Hindlimb muscle (tissue), 1 donor: Measurements from ENCODE around the gene ZNF57. TPM values are rescaled to one million over a fixed set of nuclear protein-coding genes. Genes with fewer than 3 reads are reported as not detected.
"Not testable (repeated sequence)": the region's sequence is repeated elsewhere in the genome, so short reads cannot be mapped to it uniquely, and the experiment has no call there.

Source experiments
- DNase-seq: peaks from one replicate; pipeline ENCODE4 v3.0.0-alpha.2; 2013
- polyA plus RNA-seq: library from polyadenylated mRNA; unstranded; fragments of 120-200 nt; gene quantifications from one replicate; pipeline ENCODE4 v1.2.1, GENCODE V29; 2013; ENCODE audit not compliant: insufficient read length

Gene ZNF57
- polyA plus RNA-seq, 1 donor: 3.2 TPM

DNA sequence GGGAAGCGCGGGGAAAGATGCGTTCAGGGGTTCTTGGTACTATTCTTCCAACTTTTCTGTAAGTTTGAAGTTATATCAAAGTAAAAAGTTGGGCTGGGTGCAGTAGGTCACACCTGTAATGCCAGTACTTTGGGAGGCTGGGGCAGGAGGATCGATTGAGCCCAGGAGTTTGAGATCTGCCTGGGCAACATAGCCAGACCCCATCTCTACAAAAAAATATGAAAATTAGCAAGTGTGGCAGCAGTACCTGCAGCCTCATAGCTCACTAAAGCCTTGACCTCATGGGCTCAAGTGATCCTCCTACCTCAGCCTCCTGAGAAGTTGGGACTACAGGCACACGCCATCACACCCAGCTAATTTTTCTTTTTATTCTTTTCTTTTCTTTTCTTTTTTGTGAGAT is 56.4 kb downstream of the ZNF57 start:
- DNase-seq: no peak

DNA sequence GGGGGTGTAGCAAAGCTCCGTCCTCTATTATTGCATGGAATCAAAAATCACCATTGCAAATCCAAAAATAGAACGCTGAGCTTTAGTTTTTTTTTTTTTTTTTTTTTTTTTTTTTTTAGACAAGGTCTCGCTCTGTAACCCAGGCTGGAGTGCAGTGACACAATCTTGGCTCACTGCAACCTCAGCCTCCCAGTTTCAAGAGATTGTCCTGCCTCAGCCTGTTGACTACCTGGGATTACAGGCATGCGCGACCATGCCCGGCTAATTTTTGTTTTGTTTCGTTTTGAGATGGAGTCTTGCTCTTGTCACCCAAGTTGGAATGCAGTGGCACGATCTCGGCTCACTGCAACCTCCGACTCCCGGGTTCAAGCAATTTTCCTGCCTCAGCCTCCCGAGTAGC is 59.4 kb downstream of the ZNF57 start:
- no peak for DNase-seq

GRCh38 chr19:2962018-2962670 is 61.4 kb downstream of the ZNF57 start:
- peak; percentile 84 for DNase-seq

- DNase-seq: no peak
Observed at GRCh38 chr19:2963122-2963521, 62.4 kb downstream of the ZNF57 start.

DNA sequence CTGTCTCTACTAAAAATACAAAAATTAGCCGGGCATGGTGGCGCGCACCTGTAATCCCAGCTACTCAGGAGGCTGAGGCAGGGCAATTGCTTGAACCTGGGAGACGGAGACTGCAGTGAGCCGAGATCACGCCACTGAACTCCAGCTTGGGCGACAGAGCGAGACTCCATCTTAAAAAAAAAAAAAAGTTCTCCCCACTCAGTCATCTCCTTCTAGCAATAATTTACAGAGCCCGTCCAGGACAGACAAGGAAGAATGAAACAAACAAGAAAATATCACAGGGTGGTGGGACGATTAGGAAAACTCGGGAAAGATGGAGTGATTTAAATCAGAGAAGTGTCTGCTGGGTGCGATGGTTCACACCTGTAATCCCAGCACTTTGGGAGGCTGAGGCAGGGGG is 62.9 kb downstream of the ZNF57 start:
- not testable (repeated sequence) for DNase-seq

DNA sequence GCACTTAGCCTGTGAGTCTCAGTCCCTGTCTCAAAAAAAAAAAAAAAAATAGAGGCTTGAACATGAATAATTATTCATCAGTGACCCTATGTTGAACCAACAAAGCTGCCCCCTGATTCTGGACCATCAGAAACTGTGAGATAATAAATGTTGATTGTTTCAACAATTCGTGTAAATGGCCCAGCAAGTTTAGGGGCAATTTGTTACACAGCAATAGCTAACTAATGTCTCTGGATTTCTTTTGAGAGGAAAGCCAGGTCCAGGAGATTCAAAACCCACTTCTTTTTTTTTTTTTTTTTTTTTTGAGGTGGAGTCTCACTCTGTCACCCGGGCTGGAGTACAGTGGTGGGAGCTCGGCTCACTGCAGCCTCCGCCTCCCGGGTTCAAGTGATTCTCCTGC is 64.1 kb downstream of the ZNF57 start:
- DNase-seq: no peak

DNA sequence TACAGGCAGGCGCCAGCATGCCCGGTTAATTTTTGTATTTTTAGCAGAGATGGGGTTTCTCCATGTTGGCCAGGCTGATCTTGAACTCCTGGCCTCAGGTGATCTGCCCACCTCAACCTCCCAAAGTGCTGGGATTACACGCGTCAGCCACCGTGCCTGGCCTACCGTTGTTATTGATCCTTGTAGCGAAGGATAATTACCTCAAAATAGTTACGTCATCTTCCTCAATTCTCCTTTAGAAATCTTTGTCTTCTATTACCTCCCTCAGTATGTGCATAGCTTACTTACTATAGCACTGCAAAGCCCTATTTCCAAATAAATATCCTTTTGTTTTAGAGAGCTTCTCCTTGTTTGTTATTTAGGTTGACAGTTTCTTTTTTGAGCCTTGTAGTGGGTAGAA is 67.2 kb downstream of the ZNF57 start:
- DNase-seq: no peak

Other genes starting within 250 kb of the ZNF57 start
- gene GNG7, start 198.2 kb upstream of the ZNF57 start, polyA plus RNA-seq: 2.4 TPM
- 1.3 TPM for gene DIRAS1, start 179.6 kb upstream of the ZNF57 start, polyA plus RNA-seq
- 14.8 TPM for gene SLC39A3, start 160.9 kb upstream of the ZNF57 start, polyA plus RNA-seq
- gene SGTA, start 117.7 kb upstream of the ZNF57 start, polyA plus RNA-seq: 105 TPM
- gene THOP1, start 115.4 kb upstream of the ZNF57 start, polyA plus RNA-seq: 54.2 TPM
- 7.2 TPM for gene ZNF554, start 81.1 kb upstream of the ZNF57 start, polyA plus RNA-seq
- gene ZNF555, start 59.5 kb upstream of the ZNF57 start, polyA plus RNA-seq: 13.3 TPM
- 45.1 TPM for gene ZNF556, start 33.6 kb upstream of the ZNF57 start, polyA plus RNA-seq
- 4.0 TPM for gene ZNF77, start 44.0 kb downstream of the ZNF57 start, polyA plus RNA-seq
- 0.74 TPM for gene TLE6, start 76.6 kb downstream of the ZNF57 start, polyA plus RNA-seq
- gene TLE2, start 128.4 kb downstream of the ZNF57 start, polyA plus RNA-seq: 30.8 TPM
- gene TLE5, start 161.6 kb downstream of the ZNF57 start, polyA plus RNA-seq: 691 TPM
- gene GNA11, start 193.4 kb downstream of the ZNF57 start, polyA plus RNA-seq: 66.2 TPM
- 2.6 TPM for gene GNA15, start 235.1 kb downstream of the ZNF57 start, polyA plus RNA-seq